Stimulated activated CD4-positive, alpha-beta T cell treated with anti-CD3 and anti-CD28 coated beads, Interleukin-2, amount 100 ng/mL, for 4 hours (primary cell): ENCODE results near the gene OAF.
"Not testable (repeated sequence)": the region's sequence is repeated elsewhere in the genome, so short reads cannot be mapped to it uniquely, and the experiment has no call there.

Experiments used
- DNase-seq: peaks from one replicate; pipeline ENCODE4 v3.0.0-alpha.2; 2020; ENCODE audit warnings: low read depth

The OAF gene

GRCh38 chr11:120243221-120243620, 32.4 kb downstream of the OAF start:
- DNase-seq, result no peak

DNA sequence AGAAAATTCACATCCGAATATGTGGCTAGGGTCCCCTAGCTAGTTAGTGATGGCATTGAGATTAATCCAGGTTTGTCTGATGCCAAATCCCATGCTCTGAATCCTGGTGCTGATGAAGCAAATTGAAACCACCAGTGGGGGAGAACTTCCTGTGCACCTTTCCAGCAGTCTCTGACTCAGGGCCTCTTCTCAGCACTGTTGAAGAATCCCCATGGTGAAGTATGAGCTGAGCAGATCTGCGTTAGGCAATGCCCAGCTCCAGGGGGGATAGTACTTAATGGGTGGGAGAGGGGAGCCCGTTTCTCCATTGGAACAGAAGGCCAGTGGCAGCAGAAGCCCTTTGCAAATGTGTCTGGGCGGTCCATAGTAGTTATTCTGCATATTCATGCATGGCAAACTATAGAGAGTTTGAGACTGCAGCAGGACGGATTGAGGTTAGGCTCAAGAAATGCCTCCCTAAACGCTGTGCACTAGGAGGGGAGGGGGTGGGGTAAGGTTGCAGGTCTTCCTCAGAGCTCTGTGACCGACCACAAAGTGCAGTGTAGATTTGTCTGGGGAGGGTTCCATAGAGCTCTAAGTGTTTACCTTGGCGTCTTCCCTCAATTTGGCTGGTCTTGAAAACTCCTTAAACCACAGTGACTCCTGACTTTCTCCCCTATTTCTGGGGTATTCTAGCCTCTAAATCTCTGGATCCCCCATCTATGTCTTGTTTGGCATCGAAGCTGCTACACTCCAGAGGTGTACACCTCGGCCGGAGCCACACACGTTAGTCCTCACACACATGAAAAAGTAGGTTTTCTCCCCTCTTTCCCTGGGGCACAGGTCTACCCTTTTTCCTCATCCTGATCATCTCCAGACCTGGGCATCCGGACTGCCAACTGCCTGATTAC, 33.9 kb downstream of the OAF start:
- no peak for DNase-seq

- DNase-seq, result no peak
Observed at GRCh38 chr11:120245434-120245833, 34.6 kb downstream of the OAF start.

DNA sequence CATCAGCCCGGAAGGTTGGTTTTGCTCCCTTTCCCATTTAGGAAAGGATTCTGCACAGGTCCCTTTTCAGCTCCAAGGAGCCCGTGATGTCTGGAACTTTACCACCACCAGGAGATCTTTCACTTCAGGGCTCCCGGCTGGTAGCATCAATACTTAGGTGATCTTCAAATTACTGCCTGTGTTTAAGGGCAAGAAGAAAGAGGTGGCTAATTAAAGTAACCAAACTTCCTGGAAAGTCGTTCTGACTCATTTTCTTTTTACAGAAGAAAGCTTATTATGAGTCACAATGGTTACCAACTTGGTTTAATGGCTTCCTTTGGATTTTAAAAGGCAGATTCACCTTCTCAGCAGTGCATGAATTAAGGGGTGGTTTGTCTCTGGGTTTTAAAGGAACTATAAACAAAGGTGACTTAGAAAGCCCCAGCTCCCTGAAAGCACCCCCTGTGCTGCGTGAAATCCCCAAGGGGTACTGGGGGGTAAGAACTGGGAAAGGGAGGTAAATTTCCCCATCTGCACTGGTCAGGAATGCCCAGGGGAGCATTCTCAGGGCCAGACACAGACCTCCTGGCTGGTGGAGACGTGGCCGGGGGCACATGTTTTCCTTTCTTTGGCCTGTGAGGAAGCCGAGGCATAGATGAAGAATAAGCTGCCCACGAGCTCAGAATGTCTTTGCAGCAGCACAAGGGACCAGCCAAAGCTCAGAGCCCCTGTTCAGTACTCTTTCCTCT, 37.9 kb downstream of the OAF start:
- DNase-seq, result no peak

DNA sequence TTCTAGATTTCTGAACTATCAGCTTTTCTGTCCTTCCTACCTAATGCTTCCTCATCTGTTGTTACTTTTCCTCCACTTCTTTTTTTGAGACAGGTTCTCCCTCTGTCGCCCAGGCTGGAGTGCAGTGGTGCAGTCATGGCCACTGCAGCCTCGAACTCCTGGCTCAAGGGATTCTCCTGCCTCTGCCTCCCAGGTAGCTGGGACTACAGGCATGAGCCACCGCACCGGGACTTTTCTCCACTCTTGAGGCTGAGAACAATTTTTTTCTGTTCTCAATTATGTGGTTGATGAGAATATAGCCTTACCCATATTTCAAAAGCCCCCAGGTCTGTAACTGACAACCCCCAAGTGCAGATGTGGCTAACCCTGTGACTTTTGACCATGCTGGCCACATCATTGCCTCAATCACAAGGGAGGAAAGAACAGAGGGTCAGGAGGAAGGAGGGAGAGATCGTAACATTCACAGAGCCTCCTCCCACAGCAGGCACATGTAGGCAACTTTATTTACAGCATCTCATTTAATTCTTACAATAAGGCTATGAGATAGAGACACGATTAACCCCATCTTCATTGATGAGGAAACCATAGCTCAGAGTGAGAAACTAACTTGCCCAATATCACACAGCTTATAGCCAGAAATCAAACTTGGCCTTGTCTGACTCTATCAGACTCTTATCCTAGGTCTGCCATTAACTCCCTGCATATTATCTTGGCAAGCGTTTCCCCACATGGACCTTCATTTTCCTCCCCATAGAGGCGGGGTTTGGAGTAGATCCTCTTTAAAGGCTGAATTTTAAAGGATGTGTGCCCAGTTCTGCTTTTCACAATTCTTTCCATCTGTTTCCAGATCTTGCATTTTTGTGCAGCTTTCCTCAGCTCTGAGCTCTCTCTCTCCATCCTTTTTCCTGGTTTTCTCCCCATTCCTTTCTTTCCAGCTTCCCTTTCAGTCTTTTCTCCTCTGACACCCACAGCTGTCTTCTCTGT, 38.7 kb downstream of the OAF start:
- DNase-seq, result no peak

DNA sequence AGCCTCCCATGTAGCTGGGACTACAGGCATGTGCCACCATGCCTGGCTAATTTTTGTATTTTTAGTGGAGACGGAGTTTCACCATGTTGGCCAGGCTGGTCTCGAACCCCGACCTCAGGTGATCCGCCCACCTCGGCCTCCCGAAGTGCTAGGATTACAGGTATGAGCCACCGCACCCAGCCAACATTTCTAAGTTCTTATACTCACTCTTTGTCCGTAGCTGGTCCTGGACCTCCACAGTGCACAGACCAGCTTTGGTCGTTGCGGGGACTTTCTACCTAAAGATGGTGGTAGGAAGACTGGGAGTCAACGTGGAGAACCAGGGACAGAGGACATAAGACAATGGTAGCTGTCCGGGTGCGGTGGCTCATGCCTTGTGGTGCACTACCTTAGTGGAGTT, 42.5 kb downstream of the OAF start:
- DNase-seq, result not testable (repeated sequence)

DNA sequence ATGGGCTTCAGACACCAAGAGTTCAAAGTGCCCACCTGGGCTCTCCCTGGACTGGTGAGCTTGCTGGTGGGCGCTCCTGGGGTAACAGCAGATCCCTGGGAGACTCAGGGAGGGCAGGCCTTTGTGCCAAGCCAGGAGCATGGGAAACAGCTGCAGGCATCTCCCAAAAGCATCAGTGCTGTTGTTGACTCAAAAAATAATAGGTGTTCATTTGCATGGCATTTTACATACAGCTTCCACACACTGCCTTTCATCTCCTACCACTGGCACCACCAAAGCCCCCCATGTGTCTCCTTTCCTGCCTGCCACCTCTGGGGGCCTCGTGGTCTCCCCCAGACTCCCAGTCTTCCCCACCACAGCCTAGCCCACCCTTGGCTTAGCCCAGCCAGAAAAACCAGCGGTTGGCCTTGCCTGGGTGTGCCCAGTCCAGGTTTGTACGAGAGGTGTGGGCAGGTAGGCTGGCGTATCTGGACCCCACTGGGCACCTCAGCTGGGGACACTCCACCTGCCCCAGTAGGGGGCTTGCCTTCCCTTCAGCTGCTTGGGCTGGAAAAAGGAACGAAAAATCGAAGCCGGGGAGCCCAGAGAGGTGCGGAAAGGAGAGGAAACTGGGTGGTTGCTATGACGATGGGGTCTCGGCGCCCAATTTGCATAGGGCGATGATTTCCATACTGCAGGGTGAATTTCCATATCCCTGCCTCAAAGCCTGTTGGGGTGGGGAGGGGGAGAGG, 44.1 kb downstream of the OAF start:
- DNase-seq, result no peak

GRCh38 chr11:120255519-120255866, 44.7 kb downstream of the OAF start:
- no peak for DNase-seq

GRCh38 chr11:120256178-120256577, 45.3 kb downstream of the OAF start:
- no peak for DNase-seq

DNA sequence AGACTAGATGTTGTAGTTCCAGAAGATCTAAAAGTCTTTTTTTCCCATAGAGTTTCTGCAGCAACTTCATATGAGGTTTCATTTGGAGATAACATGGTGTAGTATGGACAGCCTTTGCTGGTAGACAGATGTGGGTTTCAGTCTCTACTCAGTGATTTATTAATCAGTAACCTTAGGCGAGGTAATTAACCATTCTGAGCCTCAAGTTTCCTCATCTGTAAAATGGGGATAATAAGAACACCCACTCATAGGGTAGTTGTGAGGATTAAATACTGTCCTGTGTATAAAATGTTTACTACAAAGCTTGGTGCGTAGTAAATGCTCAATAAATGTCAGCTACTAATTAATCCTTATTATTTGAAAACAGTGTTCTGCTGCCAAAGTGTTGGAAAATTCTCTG, 45.9 kb downstream of the OAF start:
- DNase-seq, result no peak

DNA sequence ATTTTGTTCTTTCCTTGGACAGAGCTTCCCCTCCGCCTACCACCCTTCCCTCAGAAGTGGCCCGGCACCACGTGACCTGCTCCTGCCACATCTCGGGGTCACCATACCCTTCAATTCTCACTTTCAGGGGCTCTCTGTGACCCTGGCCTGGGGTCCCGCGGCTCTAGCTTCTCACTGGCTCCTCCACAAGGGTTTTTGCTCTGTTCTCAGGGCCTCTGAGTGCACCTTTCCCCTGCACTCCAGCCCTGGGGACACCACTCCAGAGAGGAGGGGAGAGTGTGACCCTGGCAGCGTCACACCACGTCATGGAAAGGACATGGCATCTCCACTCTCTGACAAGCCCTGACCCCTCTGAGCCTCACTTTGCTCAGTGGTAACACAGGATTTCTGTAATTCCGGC, 46.5 kb downstream of the OAF start:
- no peak for DNase-seq

GRCh38 chr11:120258661-120259060, 47.8 kb downstream of the OAF start:
- DNase-seq, result no peak

DNA sequence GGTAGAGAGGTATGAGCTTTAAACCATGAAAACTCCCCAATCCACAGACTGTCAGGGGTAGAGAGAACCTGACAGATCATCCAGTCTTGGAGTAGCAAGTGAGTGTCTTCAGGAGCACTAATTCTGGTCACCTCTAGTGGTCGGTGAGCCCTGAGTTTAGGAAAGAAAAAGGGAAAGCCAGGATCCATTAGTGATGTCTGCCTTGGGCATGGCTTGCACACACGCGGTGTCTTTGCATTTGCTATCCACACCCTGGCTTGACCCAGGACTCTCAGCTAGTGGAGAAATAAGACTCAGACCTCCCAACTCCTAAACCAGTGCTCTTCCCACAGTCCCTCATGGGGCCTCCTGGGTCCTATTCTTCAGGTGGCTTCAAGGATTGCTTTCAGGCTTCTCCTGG, 48.4 kb downstream of the OAF start:
- no peak for DNase-seq

GRCh38 chr11:120259988-120260565, 49.2 kb downstream of the OAF start:
- DNase-seq, result no peak

GRCh38 chr11:120260616-120261015, 49.8 kb downstream of the OAF start:
- no peak for DNase-seq

DNA sequence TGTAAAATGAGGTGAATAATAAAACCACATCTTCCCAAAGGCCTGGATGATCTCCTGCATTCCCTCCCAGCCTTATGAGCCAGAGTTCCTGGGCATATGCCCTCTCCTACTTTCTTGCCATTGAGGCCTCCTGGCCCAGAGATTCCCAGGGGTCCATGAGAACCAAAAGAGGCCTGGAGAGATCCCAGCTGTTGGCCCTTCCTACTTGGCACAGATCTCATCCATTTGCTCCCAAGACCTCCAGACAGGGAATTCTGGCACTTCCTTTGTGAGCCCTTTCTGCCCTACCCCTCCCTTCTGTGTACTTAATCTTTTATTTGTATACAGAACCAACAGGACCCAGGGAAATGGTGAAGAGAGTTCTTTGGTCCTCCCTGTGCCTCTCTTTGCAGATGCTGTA, 50.5 kb downstream of the OAF start:
- no peak for DNase-seq

DNA sequence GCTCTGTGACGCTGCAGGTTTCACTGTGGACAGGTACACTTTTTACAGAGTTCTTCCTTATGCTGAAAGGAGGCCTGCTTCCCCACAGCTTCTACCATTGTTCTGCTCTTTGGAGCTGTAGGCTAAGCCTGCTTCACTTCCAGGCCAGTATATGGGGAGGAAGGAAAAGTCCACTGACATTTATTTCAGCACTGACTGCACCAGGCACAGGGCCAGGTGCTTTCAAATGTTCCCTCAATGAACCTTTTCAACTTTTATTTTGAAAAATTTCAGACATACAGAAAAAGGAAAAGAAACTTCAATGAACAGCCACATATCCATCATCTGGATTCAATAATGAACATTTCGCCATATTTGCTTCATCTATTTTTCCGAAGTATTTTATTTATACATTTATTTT, 51.1 kb downstream of the OAF start:
- DNase-seq, result no peak

- no peak for DNase-seq
Observed at GRCh38 chr11:120267319-120267718, 56.5 kb downstream of the OAF start.

DNA sequence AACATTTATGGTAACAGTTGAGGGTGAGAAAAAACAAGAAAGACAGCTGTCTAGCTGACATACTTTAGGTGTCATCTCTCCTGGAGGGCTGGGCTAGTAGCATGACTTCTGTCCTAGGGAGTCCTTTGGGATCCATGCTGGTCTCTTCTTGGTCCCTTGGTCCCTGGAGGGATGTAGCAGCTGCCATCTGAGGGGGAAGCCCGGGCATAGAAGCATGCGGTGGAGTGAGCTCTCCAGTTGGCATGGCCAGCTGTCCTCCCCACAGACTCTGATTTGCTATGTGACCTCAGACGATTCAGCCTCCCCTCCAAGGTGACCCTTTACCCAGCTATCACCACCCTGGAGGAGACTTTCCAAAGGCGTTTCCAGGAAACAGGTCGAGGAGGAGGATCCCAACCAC, 57.9 kb downstream of the OAF start:
- no peak for DNase-seq

DNA sequence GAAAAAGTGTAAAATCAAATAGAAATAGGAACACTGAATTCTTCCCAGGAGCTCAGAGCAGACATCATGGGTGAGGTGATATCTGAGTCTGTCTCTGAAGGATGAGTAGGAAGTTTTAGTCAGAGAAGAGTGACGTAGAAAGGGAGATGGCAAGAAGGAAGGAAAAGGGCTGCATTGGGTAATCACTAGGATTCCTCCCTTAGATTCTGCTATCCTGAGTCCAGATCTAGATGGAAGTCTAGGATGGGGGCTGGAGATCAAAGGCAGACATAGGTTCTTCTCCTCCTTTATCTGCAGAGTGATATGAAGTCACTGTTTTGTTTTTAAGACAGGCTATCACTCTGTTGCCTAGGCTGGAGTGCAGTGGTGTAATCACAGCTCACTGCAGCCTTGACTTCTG, 59.6 kb downstream of the OAF start:
- no peak for DNase-seq

DNA sequence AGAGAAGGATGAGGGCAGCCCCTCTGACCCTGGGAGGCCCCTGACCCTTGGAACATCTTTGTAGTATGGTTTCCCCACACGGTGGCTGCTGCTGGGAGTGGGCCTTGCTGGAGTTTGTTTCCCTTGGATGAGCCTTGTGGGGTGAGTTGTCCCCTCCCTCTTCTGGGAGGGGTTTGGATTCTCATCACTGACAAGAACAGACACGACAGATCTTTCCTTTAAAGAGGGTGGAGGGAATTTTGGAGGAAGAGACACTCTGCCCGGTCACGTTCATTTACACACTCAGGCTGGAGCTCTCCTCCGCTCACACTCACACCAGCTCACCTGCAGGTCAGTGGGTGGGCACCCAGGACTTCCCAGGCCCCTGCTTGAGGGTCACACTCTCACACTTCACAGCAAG, 60.8 kb downstream of the OAF start:
- no peak for DNase-seq
